ENCODE data around the gene DNAH17.

Gene DNAH17

DNA sequence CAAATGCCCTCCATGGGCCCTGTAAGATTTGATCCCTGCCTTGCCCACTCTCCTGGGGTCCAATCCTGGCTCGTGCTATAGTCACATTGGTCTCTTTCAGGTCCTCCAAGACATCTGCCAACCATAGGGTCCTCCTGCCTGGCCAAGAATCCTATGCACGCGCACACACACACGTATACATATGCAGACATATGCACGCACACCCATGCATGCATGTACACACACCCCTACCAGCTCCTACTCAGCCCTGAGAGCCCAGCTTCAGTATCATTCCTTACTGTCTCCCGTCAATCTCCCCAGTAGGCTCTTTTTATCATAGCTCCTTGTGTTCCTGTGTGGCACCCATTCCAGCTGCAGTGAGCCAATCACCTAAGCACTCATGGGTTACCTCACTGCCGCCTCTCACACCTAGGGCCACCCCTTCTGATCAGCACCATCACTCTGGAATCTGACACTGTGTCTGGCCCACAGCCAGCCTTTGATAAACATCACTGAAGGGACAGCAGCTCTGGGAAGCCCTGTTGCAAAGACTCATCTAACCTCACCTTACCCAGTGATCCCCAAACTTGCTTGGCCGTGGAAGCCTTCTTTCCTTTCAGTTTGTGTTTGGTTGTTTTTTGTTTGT, 7.9 kb upstream of the DNAH17 start:
- Histone ChIP-seq H3K4me3 (ENCODE audit: low read length) (no peak overlapping the region), H3K9me3 (ENCODE audit: control insufficient read depth, low read length) (no peaks in the 10 kb centered on the region), H3K4me1 (ENCODE audit: control insufficient read depth, insufficient read depth, low read length) (no peaks in the 10 kb centered on the region), H3K9ac (ENCODE audit: low read length) (no peak overlapping the region), H3K36me3 (ENCODE audit: control insufficient read depth, insufficient read depth, low read length) (no peaks in the 10 kb centered on the region), H3K27me3 (ENCODE audit: control insufficient read depth, insufficient read depth, low read length) (peaks cover 3% of the 10 kb centered on the region)

DNA sequence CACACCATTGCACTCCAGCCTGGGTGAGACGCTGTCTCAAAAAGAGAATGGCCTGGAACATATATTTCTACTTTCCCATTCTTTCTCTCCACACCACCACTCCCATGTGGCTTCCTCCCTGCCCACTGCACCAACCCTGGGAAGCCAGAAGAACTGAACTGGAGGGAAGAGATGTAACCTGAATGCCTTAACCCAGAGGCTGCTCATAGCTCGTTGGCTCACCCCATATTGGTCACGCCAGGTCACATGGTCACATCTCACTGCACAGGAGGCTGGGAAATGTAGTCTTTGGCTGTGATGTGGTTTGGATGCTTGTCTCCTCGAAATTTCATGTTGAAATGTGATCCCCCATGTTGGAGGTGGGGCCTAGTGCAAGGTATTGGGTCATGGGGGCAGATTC, 5.9 kb upstream of the DNAH17 start:
- no peak overlapping the region for H3K4me3 ChIP-seq (ENCODE audit: low read length)
- no peak overlapping the region for H3K9ac ChIP-seq (ENCODE audit: low read length)
- no peaks in the 10 kb centered on the region for H3K27me3 ChIP-seq (ENCODE audit: control insufficient read depth, insufficient read depth, low read length)
- H3K9me3 ChIP-seq (ENCODE audit: control insufficient read depth, low read length), result no peaks in the 10 kb centered on the region
- no peaks in the 10 kb centered on the region for H3K4me1 ChIP-seq (ENCODE audit: control insufficient read depth, insufficient read depth, low read length)
- H3K36me3 ChIP-seq (ENCODE audit: control insufficient read depth, insufficient read depth, low read length), result no peaks in the 10 kb centered on the region

DNA sequence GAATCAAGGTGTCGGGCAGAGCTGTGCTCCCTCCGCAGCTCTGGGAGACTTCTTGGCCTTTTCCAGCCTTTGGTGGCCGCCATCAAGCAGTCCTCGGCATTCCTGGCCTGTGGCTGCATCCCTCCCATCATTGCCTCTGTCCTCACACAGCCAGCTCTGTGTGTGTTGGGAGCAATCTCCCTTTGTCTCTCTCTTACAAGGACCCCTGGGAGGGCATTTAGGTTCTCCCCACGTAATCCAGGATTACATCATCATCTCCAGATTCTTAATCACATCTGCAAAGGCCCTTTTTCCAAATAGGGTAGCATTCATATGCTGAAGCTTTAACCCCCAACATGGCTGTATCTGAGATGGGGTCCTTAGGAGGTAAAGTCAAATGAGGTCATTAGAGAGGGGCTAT, 4.1 kb upstream of the DNAH17 start:
- Histone ChIP-seq H3K9ac (ENCODE audit: low read length) (no peak overlapping the region), H3K36me3 (ENCODE audit: control insufficient read depth, insufficient read depth, low read length) (no peaks in the 10 kb centered on the region), H3K4me1 (ENCODE audit: control insufficient read depth, insufficient read depth, low read length) (no peaks in the 10 kb centered on the region), H3K9me3 (ENCODE audit: control insufficient read depth, low read length) (no peaks in the 10 kb centered on the region), H3K4me3 (ENCODE audit: low read length) (no peak overlapping the region), H3K27me3 (ENCODE audit: control insufficient read depth, insufficient read depth, low read length) (no peaks in the 10 kb centered on the region)

DNA sequence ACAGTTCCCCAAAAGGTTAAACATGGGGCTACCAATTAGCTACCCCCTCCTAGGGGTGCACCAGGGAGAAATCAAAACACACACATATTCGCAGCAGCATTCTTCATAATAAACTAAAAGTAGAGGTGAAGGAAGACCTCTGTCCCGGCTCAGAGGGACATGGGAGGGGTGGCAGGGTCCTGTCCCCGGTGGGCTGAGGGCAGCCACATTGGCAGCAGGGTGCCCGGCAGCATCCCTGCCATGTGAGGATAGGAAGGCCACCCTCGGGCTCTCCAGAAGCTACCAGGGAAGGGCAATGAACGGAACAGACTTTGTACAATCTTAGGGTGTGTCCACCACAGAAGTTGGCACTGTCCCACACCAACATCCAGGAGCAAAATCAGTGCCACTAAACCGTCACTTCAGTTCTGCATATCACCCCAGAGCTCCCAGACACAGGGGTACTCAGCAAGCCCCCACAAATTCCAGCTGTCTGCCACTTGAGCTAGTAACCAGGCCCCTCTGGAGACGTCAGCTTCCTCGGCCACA, 3.1 kb upstream of the DNAH17 start:
- no peak overlapping the region for H3K4me3 ChIP-seq (ENCODE audit: low read length)
- H3K27me3 ChIP-seq (ENCODE audit: control insufficient read depth, insufficient read depth, low read length), result no peaks in the 10 kb centered on the region
- H3K9ac ChIP-seq (ENCODE audit: low read length), result no peak overlapping the region
- H3K4me1 ChIP-seq (ENCODE audit: control insufficient read depth, insufficient read depth, low read length), result no peaks in the 10 kb centered on the region
- H3K9me3 ChIP-seq (ENCODE audit: control insufficient read depth, low read length), result no peaks in the 10 kb centered on the region
- no peaks in the 10 kb centered on the region for H3K36me3 ChIP-seq (ENCODE audit: control insufficient read depth, insufficient read depth, low read length)

DNA sequence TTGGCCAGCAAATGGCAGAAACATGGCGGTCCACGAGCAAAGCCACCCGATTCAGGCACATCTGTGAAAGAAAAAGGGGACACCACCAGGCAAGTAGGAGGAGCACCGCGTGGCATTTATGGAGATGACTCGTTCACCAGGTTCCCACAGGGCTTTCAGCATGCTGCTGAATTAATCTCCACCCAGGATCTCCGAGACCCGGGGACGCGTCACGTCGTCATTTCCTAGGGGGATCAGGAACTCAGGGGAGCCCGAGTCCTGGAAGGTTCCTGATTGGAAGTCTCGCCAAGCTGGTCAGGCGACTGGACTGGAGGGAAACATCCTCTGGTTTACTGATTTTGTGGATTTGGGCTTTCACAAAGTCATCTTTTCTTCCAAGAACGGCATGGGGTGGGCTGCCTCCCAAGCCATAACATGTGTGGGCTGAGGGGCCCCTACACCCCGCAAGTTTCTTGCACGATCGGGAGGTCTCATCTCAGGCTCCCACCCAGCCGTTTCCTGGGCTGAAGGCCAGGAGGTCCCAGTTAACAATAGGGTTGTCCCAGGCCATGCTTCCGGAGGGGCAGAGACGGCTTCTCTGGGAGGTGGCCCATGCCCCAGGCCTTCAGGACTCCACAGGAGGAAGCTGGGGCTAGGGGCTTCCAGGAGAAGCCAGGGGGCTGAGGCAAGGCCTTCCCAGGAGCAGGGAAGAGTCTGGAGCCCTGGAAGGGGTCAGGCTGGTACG, 645 bp downstream of the DNAH17 start:
- Histone ChIP-seq H3K4me1 (ENCODE audit: control insufficient read depth, insufficient read depth, low read length) (no peaks in the 10 kb centered on the region), H3K9me3 (ENCODE audit: control insufficient read depth, low read length) (no peaks in the 10 kb centered on the region), H3K4me3 (ENCODE audit: low read length) (no peak overlapping the region), H3K36me3 (ENCODE audit: control insufficient read depth, insufficient read depth, low read length) (no peaks in the 10 kb centered on the region), H3K27me3 (ENCODE audit: control insufficient read depth, insufficient read depth, low read length) (no peaks in the 10 kb centered on the region), H3K9ac (ENCODE audit: low read length) (no peak overlapping the region)

DNA sequence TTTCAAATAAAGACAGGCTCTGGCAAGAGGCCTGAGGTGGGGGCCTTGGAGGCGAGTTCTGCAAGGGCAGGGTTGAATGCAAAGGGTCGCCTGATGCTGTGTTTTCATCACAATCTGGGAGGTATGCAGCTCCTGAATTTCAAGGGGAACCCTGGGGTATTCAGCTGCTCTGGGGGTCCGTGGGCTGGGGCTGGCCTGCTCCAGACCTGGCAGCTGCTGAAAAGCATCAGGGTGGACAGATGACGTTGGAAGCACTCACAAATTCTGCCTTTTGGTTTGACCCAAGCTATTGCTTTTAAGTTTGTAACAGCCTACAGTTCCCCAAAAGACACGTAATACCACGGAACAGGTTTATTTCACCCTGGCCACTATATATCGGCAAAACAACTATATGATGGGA, 1.3 kb downstream of the DNAH17 start:
- Histone ChIP-seq H3K27me3 (ENCODE audit: control insufficient read depth, insufficient read depth, low read length) (no peaks in the 10 kb centered on the region), H3K4me3 (ENCODE audit: low read length) (no peak overlapping the region), H3K9ac (ENCODE audit: low read length) (no peak overlapping the region), H3K9me3 (ENCODE audit: control insufficient read depth, low read length) (no peaks in the 10 kb centered on the region), H3K36me3 (ENCODE audit: control insufficient read depth, insufficient read depth, low read length) (no peaks in the 10 kb centered on the region), H3K4me1 (ENCODE audit: control insufficient read depth, insufficient read depth, low read length) (no peaks in the 10 kb centered on the region)

DNA sequence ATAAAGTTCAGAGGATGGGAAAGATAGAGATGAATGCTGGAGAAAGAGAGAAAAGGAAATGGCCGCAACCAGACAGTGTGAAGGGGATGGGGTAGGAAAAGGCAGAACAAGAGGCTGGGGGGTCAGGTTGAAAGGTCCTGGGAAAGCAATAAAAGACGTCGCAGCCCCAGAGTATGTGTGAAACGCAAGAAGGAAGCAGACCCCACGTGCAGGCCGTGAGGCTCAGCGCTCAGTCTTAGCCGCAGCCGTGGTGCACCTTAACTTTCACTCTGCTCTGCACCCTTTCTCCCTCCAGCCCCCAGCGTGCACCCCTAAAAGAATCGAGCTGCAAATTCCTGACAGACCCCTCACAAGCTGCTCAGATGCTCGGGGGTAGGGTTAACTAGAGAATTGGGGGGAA, 1.9 kb downstream of the DNAH17 start:
- H3K27me3 ChIP-seq (ENCODE audit: control insufficient read depth, insufficient read depth, low read length), result no peaks in the 10 kb centered on the region
- no peaks in the 10 kb centered on the region for H3K36me3 ChIP-seq (ENCODE audit: control insufficient read depth, insufficient read depth, low read length)
- H3K4me3 ChIP-seq (ENCODE audit: low read length), result no peak overlapping the region
- H3K4me1 ChIP-seq (ENCODE audit: control insufficient read depth, insufficient read depth, low read length), result no peaks in the 10 kb centered on the region
- no peak overlapping the region for H3K9ac ChIP-seq (ENCODE audit: low read length)
- no peaks in the 10 kb centered on the region for H3K9me3 ChIP-seq (ENCODE audit: control insufficient read depth, low read length)

DNA sequence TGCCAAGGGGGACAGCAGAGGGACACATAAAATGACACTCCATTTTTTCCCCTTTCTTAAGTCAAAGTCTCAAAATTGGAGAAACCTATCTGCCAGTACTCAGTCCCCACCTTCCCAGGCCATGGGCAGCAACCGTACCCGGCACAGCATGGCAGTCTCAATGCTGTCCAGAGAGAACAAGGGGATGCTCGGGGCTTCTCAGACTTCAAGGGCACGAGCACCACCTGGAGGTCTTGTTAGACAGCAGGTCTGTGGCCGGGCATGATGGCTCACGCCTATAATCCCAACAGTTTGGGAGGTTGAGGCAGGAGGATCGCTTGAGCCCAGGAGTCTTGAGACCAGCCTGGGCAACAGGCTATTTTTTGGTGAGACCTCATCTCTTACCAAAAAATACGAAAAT, 3.2 kb downstream of the DNAH17 start:
- Histone ChIP-seq H3K9me3 (ENCODE audit: control insufficient read depth, low read length) (no peaks in the 10 kb centered on the region), H3K36me3 (ENCODE audit: control insufficient read depth, insufficient read depth, low read length) (no peaks in the 10 kb centered on the region), H3K4me1 (ENCODE audit: control insufficient read depth, insufficient read depth, low read length) (no peaks in the 10 kb centered on the region), H3K9ac (ENCODE audit: low read length) (no peak overlapping the region), H3K27me3 (ENCODE audit: control insufficient read depth, insufficient read depth, low read length) (no peaks in the 10 kb centered on the region), H3K4me3 (ENCODE audit: low read length) (no peak overlapping the region)

DNA sequence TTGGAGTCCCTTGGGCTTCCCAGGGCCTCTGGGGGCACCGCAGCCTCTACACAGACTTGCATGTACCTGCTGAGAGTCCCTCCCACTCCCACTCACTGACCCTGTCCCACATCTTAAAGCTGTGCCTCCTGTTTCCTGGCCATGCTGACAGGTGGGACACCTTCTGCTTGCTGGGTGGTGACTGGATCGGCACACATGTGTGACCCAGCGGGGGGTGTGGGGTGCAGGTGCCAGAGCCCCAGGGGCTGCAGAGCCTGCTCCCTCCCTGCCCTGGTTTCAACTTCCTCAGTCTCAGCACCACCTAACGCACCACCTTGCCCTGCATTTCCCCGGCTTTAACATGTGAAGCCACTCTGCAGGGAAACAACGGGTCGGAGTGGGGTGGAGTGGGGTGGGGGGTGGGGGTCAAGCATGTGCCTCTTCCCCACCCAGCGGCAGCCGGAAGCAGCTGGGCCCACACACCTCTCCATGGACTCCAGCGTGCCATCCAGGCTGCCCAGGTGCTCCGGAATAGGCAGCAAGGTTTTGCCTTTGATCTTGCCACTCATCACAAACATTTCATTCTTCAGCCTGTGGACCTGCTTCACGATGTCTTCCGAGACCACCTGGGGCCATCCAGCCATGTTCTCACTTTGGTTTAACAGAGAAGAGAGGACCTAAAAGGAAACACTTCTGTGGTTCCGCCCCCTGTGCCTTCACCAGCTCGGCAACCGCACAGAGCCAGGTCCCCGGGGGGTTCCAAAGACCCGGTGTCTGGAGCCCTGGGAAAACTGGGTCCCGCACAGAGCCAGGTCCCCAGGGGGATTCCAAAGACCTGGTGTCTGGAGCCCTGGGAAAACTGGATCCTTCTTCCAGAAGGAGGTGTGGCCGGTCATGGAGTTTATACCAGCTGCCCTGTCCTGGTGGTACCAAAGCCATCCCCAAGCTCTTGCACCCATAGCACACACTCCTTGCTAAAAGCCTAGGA, 4.7 kb downstream of the DNAH17 start:
- Histone ChIP-seq H3K4me3 (ENCODE audit: low read length) (no peak overlapping the region), H3K4me1 (ENCODE audit: control insufficient read depth, insufficient read depth, low read length) (no peaks in the 10 kb centered on the region)

DNA sequence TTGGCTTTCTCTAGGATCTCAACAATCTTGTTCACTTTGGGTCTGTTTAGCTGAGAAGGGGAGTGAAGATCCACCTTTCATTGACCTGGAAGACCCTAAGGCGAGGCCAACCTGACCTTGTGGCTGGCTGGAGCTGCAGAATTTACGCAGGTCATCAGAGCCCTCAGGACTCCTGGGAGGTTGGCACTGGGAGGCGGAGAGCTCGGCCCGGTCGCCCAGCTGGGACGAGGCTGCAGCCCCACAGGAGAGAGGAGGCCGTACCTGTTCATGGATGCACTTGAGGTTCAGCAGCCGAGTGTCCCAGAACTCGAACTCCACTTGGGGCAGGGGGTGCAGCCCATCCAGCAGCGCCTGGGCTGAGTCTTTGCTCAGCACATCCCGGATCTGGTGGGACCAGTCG, 5.9 kb downstream of the DNAH17 start:
- Histone ChIP-seq H3K4me1 (ENCODE audit: control insufficient read depth, insufficient read depth, low read length) (no peaks in the 10 kb centered on the region), H3K27me3 (ENCODE audit: control insufficient read depth, insufficient read depth, low read length) (no peaks in the 10 kb centered on the region), H3K9ac (ENCODE audit: low read length) (no peak overlapping the region), H3K4me3 (ENCODE audit: low read length) (no peak overlapping the region), H3K36me3 (ENCODE audit: control insufficient read depth, insufficient read depth, low read length) (no peaks in the 10 kb centered on the region), H3K9me3 (ENCODE audit: control insufficient read depth, low read length) (no peaks in the 10 kb centered on the region)

More for the DNA sequence above, 4.7 kb downstream of the DNAH17 start:
- H3K36me3 ChIP-seq (ENCODE audit: control insufficient read depth, insufficient read depth, low read length), result no peaks in the 10 kb centered on the region
- H3K9me3 ChIP-seq (ENCODE audit: control insufficient read depth, low read length), result no peaks in the 10 kb centered on the region
- no peaks in the 10 kb centered on the region for H3K27me3 ChIP-seq (ENCODE audit: control insufficient read depth, insufficient read depth, low read length)
- no peak overlapping the region for H3K9ac ChIP-seq (ENCODE audit: low read length)

DNA sequence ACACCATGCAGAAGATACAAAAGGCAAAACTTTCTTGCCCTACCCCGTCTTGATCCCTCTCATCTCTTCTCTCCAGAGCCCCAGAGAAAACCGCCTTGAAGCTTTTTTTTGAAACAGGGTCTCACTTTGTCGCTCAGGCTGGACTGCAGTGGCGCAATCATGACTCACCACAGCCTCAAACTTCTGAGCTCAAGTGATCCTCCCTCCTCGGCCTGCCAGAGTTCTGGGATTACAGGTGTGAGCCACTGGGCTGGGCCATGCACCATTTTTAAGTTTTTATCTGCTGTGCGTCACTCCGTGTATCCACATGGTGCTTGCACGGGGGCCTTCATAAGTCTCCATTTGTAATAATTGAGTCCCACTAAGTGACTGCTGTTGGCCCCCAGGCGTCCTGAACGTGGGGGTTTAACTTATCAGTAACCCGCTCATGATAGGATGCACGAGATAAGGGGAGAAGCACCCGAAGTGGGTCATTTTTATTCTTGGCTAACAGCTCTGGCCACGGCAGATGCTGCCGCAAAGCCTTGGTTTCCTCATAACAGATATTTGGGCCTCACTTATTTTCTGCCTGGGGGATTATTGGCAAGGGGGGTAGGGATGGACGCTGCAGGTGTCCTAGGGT, 8.6 kb downstream of the DNAH17 start:
- H3K9me3 ChIP-seq (ENCODE audit: control insufficient read depth, low read length), result no peaks in the 10 kb centered on the region
- no peaks in the 10 kb centered on the region for H3K27me3 ChIP-seq (ENCODE audit: control insufficient read depth, insufficient read depth, low read length)
- H3K36me3 ChIP-seq (ENCODE audit: control insufficient read depth, insufficient read depth, low read length), result no peaks in the 10 kb centered on the region
- H3K4me1 ChIP-seq (ENCODE audit: control insufficient read depth, insufficient read depth, low read length), result no peaks in the 10 kb centered on the region
- H3K9ac ChIP-seq (ENCODE audit: low read length), result no peak overlapping the region
- H3K4me3 ChIP-seq (ENCODE audit: low read length), result no peak overlapping the region

Measured in mucosa of stomach (tissue), 1 donor.